Stimulated activated CD4-positive, alpha-beta T cell treated with anti-CD3 and anti-CD28 coated beads, Interleukin-12 subunit alpha, Interleukin-12 subunit beta, amount 100 ng/mL, for 24 hours (primary cell): ENCODE results near the gene KIAA1958.

Experiments used
- DNase-seq, 2 experiments: peaks; one replicate each; pipeline ENCODE4 v3.0.0-alpha.2; 2020; ENCODE audit warnings: low read depth in 2 of 2

Gene KIAA1958

GRCh38 chr9:112486221-112487007 lies at the start of gene KIAA1958:
Gene KIAA1958 (plus strand): TSS chr9:112486827. CDS start chr9:112574081, 87,254 bp downstream.
- DNase-seq: peak; percentile 78 to 81

DNA sequence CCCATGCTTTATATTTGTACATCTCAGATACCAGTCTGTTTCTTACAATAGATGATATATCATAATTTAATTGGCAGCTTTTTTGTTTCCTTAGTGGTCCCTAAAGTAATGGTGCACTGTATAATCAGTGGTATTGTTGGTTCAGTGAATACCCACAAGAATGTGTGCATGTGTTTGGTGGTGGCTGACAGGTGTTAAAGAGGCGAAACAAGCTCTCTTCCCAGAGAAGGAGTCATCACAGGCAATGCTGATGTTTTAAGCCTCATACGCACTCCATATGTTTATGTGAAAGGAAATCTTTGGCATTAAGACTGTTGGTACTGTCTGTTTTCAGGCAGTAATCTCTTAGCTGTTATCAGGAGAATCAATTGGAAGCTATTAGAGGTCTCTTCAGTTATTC lies 49.2 kb upstream of the KIAA1958 start:
- no peak for DNase-seq

GRCh38 chr9:112439171-112439570 lies 47.5 kb upstream of the KIAA1958 start:
- no peak for DNase-seq

DNA sequence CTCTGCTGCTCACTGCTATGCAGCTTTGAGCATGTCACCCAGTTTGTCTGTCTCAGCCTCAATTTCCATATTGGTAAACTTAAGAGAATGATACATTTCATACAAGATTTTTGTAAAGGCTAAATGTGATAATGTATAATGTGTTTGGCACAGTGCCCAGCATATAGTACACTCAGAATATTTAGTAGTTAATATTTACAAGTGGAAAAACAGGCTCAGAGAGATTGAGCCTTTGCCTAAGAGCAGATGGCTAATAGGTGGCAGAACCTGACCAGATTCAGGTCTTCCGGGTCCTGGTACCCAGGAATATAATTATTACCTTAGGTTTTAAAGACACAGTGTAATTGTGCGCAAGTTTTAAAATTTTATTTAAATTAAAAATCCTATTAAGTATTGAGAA lies 46.8 kb upstream of the KIAA1958 start:
- DNase-seq: no peak

DNA sequence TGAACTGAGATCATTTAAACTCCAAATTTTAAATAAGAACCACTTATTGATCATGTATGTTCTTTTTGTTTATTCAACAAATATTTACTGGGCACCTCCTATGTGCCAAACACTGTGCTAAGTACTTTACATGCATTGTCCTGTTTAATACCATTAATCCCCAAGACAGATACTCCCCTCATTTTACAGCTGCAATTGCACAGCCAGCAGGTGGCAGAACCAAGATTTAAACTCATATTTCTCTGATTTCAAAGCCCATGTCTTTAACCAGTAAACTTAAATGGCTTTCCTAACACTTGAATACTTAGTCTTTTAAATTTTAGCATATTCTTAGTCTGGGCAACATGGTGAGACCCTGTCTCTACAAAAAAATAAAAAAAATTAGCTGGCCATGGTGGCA lies 43.4 kb upstream of the KIAA1958 start:
- DNase-seq: no peak

DNA sequence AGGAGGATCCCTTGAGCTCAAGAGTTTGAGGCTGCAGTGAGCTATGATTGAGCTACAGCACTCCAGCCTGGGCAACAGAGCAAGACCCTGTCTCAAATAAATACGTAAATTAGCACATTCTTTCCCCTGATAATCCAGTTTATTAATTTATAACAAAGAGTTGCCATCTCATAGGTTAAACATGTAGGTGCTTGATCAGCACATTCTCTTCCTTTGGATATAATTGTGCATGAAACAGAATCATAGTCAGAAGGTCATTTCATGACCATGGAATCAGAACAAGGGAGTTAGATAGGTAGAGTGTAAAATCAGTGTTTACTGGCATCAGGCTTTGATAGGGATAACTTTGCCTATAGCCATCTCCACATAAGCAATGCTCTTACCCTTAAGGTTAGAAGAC lies 43.0 kb upstream of the KIAA1958 start:
- no peak for DNase-seq

- no peak for DNase-seq
These were observed 41.4 kb upstream of the KIAA1958 start for GRCh38 chr9:112445196-112445595.

DNA sequence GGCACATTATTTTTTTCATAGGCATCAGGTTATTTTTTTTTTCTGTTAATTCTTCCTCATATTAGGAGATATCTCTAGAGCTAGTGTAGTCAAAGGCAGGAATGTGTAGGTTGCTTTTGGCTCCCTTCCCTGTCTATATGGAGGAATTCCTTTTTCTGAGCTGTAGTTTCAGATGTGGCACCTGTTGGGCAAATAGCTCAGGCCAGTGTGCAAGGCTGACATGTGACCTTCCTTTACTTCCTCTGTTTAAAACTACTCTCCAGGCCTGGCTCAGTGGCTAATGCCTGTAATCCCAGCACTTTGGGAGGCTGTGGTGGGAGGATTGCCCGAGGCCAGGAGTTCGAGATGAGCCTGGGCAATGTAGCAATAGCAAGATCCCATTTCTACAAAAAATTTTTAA lies 40.5 kb upstream of the KIAA1958 start:
- DNase-seq: no peak

- DNase-seq: no peak
These were observed 40.1 kb upstream of the KIAA1958 start for GRCh38 chr9:112446526-112446925.

- no peak for DNase-seq
These were observed 39.3 kb upstream of the KIAA1958 start for GRCh38 chr9:112447283-112447761.

DNA sequence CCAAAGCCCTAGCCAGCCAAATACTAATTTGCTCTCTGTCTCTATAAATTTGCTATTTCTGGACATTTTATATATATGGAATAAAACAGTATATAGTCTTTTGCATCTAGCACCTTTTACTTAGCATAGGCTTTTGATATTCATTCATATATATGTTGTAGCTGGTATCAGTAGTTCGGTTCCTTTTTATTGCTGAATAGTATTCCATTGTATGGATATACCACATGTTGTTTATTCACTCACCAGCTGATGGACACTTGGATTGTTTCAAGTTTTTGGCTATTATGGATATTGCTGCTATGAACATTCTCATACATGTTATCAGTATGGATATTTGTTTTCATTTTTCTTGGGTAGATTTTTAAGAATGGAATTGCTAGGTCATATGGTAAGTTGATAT lies 23.8 kb upstream of the KIAA1958 start:
- DNase-seq: no peak

- no peak for DNase-seq
These were observed 21.3 kb upstream of the KIAA1958 start for GRCh38 chr9:112465352-112465751.

- DNase-seq: no peak
These were observed 13.6 kb upstream of the KIAA1958 start for GRCh38 chr9:112472996-112473395.

DNA sequence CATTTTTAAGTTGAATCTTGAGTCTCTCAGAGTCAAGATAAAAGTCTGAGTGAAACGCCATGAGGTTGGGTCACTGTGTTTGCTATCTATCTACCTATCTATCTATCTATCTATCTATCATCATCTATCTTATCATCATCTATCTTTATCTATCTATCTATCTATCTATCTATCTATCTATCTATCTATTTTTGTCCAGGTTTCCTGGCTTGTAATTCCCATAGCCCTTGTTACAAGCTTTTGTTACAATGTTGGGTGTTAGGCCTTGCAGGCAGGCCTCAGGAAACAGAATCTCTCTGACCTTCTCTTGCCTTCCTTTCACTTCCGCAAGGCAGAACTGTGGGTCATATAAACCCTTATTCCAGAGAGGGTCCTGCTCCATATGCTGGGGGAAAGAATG lies 12.6 kb upstream of the KIAA1958 start:
- DNase-seq: no peak

GRCh38 chr9:112475318-112475717 lies 11.3 kb upstream of the KIAA1958 start:
- no peak for DNase-seq

- no peak for DNase-seq
These were observed 9.3 kb upstream of the KIAA1958 start for GRCh38 chr9:112477330-112477729.

DNA sequence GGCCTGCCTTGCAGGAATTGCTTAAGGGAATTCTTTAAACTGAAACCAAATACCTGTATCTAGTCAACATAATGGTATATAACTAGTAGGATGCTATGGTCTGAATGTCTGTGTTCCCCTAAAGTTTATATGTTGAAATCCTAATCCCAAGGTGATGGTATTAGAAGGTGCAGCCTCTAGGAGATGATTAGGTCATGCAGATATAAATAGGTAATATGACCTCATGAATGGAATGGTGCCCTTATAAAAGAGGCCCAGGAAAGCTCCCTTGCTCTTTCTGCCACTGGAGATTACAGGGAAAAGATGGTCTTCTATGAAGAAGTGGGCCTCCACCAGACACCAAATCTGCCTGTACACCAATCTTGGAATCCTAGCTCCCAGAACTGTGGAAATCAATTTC lies 7.4 kb upstream of the KIAA1958 start:
- no peak for DNase-seq

DNA sequence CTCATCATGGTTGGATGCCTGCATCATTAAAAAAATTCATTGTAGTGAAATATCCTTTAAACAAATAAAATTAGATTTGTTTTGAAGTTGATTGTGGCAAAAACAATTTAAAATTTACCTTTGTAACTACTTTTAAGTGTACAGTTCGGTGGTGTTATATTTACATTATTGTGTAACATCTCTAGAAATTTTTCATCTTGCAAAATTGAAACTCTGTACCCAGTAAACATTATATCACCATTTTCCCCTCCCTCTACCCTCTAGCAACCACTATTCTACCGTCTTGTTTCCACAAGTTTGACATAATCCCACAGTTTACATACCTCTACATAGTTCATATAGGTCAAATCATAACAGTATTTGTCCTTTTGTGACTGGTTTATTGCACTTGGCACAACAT lies 2.0 kb upstream of the KIAA1958 start:
- DNase-seq: no peak

- DNase-seq: no peak
These were observed 1.1 kb upstream of the KIAA1958 start for GRCh38 chr9:112485574-112485973.

DNA sequence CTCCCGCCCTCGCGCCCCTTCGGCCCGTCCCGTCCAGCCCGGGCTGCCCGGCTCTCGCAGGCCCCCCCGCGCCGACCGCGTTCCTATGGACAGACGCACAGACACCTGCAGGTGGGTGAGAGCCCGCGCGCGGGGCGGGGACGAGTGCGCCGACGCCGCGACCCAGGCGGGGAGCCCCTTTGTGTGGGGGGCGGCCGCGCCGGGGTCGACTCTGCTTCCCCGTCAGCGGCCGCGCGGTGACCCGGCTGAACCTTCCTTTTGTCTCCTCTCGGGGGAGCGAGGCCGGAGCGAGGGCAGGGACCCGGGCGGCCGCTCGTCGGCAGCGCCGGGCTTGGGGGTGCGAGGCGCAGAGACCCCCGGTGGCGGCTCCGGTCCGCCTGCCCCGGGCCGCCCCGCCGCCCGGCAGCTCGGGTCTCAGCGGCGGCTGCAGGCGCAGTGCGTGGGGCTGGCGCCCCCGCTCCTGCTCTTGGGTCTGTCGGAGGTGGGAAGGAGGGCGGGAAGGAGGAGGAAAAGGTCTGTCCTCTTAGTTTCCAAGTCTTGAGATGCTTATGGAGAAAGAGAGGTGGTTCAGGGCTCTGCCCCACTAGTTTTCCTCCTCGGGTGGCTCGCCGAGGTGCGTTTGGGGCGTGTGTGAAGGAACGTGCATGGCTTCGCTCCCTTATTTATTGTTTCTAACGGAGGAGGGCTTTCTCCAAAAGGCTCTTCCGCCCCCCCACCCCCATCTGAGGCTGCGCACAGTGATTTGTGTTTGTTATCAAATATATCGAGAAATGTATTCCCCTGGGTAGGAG lies 576 bp downstream of the KIAA1958 start:
- peak; percentile 17 to 49 for DNase-seq

DNA sequence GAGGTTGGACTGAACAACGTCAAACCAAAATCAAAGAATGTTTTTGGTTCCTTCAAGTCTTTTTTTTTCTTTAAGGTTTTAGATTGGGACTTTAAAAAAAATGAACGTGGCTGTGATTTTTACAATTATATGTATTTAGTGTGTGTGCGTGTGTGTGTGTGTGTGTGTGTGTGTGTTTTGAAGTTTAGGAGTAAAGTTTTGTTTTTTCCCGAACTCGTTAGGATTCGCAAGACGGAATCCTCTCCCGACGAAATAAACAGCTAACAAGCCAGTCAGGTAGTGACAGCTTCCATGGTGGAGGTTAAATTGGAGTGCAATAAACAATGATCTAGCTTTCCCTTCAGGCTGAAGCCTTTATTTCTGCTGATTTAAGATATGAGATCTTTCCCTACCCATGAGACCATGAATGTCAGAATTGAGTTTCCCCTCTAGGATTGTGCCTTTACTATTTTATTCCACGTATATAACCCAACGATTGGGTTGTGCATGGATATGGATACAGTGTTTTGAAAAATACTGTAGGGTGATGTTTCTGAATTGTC lies 1.2 kb downstream of the KIAA1958 start:
- no peak for DNase-seq

GRCh38 chr9:112489039-112489546 lies 2.5 kb downstream of the KIAA1958 start:
- no peak for DNase-seq
